Omental fat pad (tissue), 4 donors: ENCODE measurements around the gene CD300LF. TPM values are rescaled to one million over a fixed set of nuclear protein-coding genes. Genes with fewer than 3 reads are reported as not detected.

Source experiments
- ATAC-seq: fragments of 150-250 bp; one replicate; pipeline ENCODE4 v1.9.1; 2016; ENCODE audit warnings: mild to moderate bottlenecking, moderate library complexity; ENCODE audit not compliant: low FRiP score
- DNase-seq: peaks from one replicate; pipeline ENCODE4 v3.0.0-alpha.2; 2019; ENCODE audit warnings: low spot score
- CTCF ChIP-seq, 3 donors: fragments of 450-650 bp; IDR thresholded peaks; one replicate each; pipeline ENCODE4 v1.5.1; 2016 to 2017; ENCODE audit warnings: antibody characterized with exemption in 3 of 3, mild to moderate bottlenecking in 3 of 3, moderate library complexity in 2 of 3
- total RNA-seq, 4 donors: library from RNA; depleted of rRNA; stranded (reverse); fragments of >200 nt; gene quantifications; one replicate each; pipeline ENCODE4 v1.1.0, GENCODE V29; 2016

The CD300LF gene
- total RNA-seq, 4 donors from 2014 or later = 1.1 to 2.5 (median 2.2) TPM; not detected in 1

GRCh38 chr17:74647871-74648672 is 64.7 kb downstream of the CD300LF start:
- ATAC-seq (no peak), DNase-seq (no peak)
- no peak for TF ChIP-seq CTCF (IDR thresholded peaks at IDR 0.05)

- TF ChIP-seq CTCF (IDR thresholded peaks at IDR 0.05) = no peak
- DNase-seq (no peak), ATAC-seq (no peak)
These were observed 66.5 kb downstream of the CD300LF start for GRCh38 chr17:74646231-74646630.

- no peak for TF ChIP-seq CTCF (IDR thresholded peaks at IDR 0.05)
- DNase-seq = no peak
- no peak for ATAC-seq
These were observed 67.7 kb downstream of the CD300LF start for GRCh38 chr17:74645010-74645409.

- no peak for DNase-seq
- TF ChIP-seq CTCF (IDR thresholded peaks at IDR 0.05) = no peak
- ATAC-seq = no peak
These were observed 68.3 kb downstream of the CD300LF start for GRCh38 chr17:74644419-74644818.

Other genes with a start within 250 kb of the CD300LF start
- 10 to 100 TPM in 3 of 4 donors, 1 to 10 TPM in 1; 4.8 to 24.6 (median 16.6) TPM for gene CD300A, start 246.3 kb downstream of the CD300LF start, total RNA-seq
- gene CD300LB, start 181.4 kb downstream of the CD300LF start, total RNA-seq = 10 to 100 TPM in 1 of 4 donors, 1 to 10 TPM in 1, under 1 TPM in 2; 0.63 to 14.1 (median 0.86) TPM
- 1 to 10 TPM; 1.6 to 9.4 (median 2.1) TPM for gene CD300C, start 166.8 kb downstream of the CD300LF start, total RNA-seq
- gene CD300H, start 145.4 kb downstream of the CD300LF start, total RNA-seq = not detected
- under 1 TPM in 1 of 4 donors, not detected in 3; 0.79 TPM for gene CD300LD, start 120.6 kb downstream of the CD300LF start, total RNA-seq
- 1 to 10 TPM; 1.6 to 9.2 (median 2.2) TPM for gene CD300E, start 89.2 kb downstream of the CD300LF start, total RNA-seq
- 1 to 10 TPM in 2 of 4 donors, under 1 TPM in 2; 0.48 to 3.0 (median 1.4) TPM for gene RAB37, start 24.3 kb upstream of the CD300LF start, total RNA-seq
- 10 to 100 TPM; 18.0 to 51.7 (median 21.8) TPM for gene NHERF1, start 35.7 kb upstream of the CD300LF start, total RNA-seq
- gene NAT9, start 63.4 kb upstream of the CD300LF start, total RNA-seq = 10 to 100 TPM; 15.1 to 35.9 (median 24.2) TPM
- gene GRIN2C, start 147.0 kb upstream of the CD300LF start, total RNA-seq = 1 to 10 TPM in 3 of 4 donors, not detected in 1; 1.0 to 4.7 (median 1.6) TPM
- 1 to 10 TPM; 4.4 to 5.7 (median 5.2) TPM for gene FDXR, start 160.1 kb upstream of the CD300LF start, total RNA-seq
- not detected for gene FADS6, start 180.7 kb upstream of the CD300LF start, total RNA-seq
- not detected for gene USH1G, start 210.3 kb upstream of the CD300LF start, total RNA-seq
- gene OTOP2, start 211.3 kb upstream of the CD300LF start, total RNA-seq = not detected
- gene OTOP3, start 223.0 kb upstream of the CD300LF start, total RNA-seq = not detected